DND-41 (cell line): ENCODE data around the gene ARHGAP32.

Experiments
- ATAC-seq: fragments of 200-7000 bp; cut with Tn5 transposase; 3 replicates; pipeline ENCODE4 v1.9.1; 2021; ENCODE audit warnings: low read depth; ENCODE audit not compliant: insufficient read depth
- DNase-seq: peaks from one replicate; pipeline ENCODE4 v3.0.0-alpha.2; 2020
- H2AFZ ChIP-seq: 2 replicates; pipeline ENCODE4 v1.6.0; 2012; ENCODE audit warnings: low read depth, low read length
- H3K27ac ChIP-seq: 2 replicates; pipeline ENCODE4 v1.5.1; 2012; ENCODE audit warnings: low read length, inconsistent platforms
- H3K27me3 ChIP-seq: fragments of 200-600 bp; sonication (generic); 2 replicates; pipeline ENCODE4 v1.6.0; 2012; ENCODE audit warnings: low read length, mild to moderate bottlenecking, inconsistent platforms; ENCODE audit not compliant: insufficient read depth, poor library complexity
- H3K36me3 ChIP-seq: 2 replicates; pipeline ENCODE4 v1.5.1; 2012; ENCODE audit warnings: low read length, inconsistent platforms; ENCODE audit not compliant: insufficient read depth
- H3K4me1 ChIP-seq: 2 replicates; pipeline ENCODE4 v1.5.1; 2012; ENCODE audit warnings: mild to moderate bottlenecking, low read length; ENCODE audit not compliant: insufficient read depth
- H3K4me2 ChIP-seq: 2 replicates; pipeline ENCODE4 v1.6.0; 2012; ENCODE audit warnings: mild to moderate bottlenecking, moderate library complexity, low read length, inconsistent platforms; ENCODE audit not compliant: insufficient read depth
- H3K4me3 ChIP-seq, 2 experiments: fragments of 200-600 bp in 1 of 2; shearing (Covaris generic) in 1 of 2; 2 replicates each; pipeline ENCODE4 v1.5.1; 2012 to 2016; ENCODE audit warnings: inconsistent platforms in 2 of 2, low read length in 2 of 2, mild to moderate bottlenecking in 2 of 2, low read depth in 1 of 2, moderate library complexity in 1 of 2
- H3K79me2 ChIP-seq: 2 replicates; pipeline ENCODE4 v1.6.0; 2012; ENCODE audit warnings: low read length, inconsistent platforms; ENCODE audit not compliant: insufficient read depth
- H3K9ac ChIP-seq: 2 replicates; pipeline ENCODE4 v1.6.0; 2012; ENCODE audit warnings: low read depth, mild to moderate bottlenecking, inconsistent platforms, low read length, moderate library complexity
- H3K9me3 ChIP-seq: 2 replicates; pipeline ENCODE4 v1.5.1; 2012; ENCODE audit warnings: low read length, moderate library complexity, mild to moderate bottlenecking, inconsistent platforms; ENCODE audit not compliant: insufficient read depth, severe bottlenecking
- H4K20me1 ChIP-seq: 2 replicates; pipeline ENCODE4 v1.6.0; 2012; ENCODE audit warnings: low read length; ENCODE audit not compliant: insufficient read depth
- EZH2 ChIP-seq: IDR thresholded peaks from 3 replicates; pipeline ENCODE4 v1.6.1; 2012; ENCODE audit warnings: borderline replicate concordance, low read depth, mild to moderate bottlenecking, moderate library complexity, low read length, inconsistent platforms; ENCODE audit not compliant: severe bottlenecking
- TF ChIP-seq, protein P1 (sequence below): IDR thresholded peaks from 2 replicates; pipeline ENCODE4 v1.5.1; 2012; ENCODE audit warnings: borderline replicate concordance, low read length, moderate library complexity, mild to moderate bottlenecking; ENCODE audit not compliant: poor library complexity, severe bottlenecking; ENCODE audit errors: extremely low read depth

Gene ARHGAP32

DNA sequence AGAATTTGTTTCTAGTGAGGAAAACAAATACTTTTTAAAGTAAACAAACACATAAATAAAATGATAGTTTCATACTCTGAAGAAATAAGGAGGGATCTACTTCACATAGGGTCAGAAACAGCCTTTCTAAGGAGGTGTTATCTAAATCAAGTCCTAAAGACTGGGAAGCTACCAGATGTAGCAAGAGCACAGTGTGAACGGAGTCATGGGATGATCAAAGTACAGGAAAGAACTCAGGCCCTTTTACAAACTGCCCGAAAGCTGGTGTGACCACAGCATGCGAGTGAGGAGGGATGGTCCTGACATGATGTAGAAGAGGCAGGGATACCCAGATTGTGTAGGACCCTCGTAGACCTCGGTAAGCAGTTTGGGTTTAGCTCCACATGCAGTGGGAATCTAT is 102.8 kb downstream of the ARHGAP32 start:
- no peak for DNase-seq
- H3K27me3 ChIP-seq: no peaks in the 10 kb centered on the region
- no peak overlapping the region for H2AFZ ChIP-seq
- no peaks in the 10 kb centered on the region for H3K4me1 ChIP-seq
- H3K79me2 ChIP-seq: no peaks in the 10 kb centered on the region
- H4K20me1 ChIP-seq: no peaks in the 10 kb centered on the region
- H3K27ac ChIP-seq: no peak overlapping the region
- no peak for TF ChIP-seq EZH2
- H3K36me3 ChIP-seq: no peaks in the 10 kb centered on the region
- H3K4me3 ChIP-seq: no peak overlapping the region
- H3K9me3 ChIP-seq: no peaks in the 10 kb centered on the region
- no peak for ATAC-seq
- H3K4me2 ChIP-seq: no peak overlapping the region
- H3K9ac ChIP-seq: no peak overlapping the region

DNA sequence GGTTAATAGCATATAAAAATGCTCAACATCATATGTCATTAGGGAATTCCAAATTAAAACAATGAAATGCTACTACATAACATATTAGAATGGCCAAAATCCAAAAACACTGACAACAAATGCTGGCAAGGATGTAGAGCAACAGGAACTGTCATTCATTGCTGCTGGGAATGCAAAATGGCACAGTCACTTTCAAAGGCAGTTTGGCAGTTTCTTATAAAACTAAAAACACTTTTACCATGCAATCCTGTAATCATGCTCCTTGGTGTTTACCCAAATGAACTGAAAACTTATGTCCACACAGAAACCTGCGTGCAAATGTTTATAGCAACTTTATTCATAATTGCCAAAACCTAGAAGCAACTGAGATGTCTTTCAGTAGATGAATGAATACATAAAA is 105.1 kb downstream of the ARHGAP32 start:
- Histone ChIP-seq H3K36me3 (no peaks in the 10 kb centered on the region), H3K9ac (no peak overlapping the region), H3K27me3 (no peaks in the 10 kb centered on the region), H4K20me1 (no peaks in the 10 kb centered on the region), H3K4me1 (no peaks in the 10 kb centered on the region), H3K4me3 (no peak overlapping the region), H3K4me2 (no peak overlapping the region), H3K27ac (no peak overlapping the region), H2AFZ (no peak overlapping the region), H3K9me3 (no peaks in the 10 kb centered on the region), H3K79me2 (no peaks in the 10 kb centered on the region)
- ATAC-seq: no peak
- TF ChIP-seq, protein P1, sequence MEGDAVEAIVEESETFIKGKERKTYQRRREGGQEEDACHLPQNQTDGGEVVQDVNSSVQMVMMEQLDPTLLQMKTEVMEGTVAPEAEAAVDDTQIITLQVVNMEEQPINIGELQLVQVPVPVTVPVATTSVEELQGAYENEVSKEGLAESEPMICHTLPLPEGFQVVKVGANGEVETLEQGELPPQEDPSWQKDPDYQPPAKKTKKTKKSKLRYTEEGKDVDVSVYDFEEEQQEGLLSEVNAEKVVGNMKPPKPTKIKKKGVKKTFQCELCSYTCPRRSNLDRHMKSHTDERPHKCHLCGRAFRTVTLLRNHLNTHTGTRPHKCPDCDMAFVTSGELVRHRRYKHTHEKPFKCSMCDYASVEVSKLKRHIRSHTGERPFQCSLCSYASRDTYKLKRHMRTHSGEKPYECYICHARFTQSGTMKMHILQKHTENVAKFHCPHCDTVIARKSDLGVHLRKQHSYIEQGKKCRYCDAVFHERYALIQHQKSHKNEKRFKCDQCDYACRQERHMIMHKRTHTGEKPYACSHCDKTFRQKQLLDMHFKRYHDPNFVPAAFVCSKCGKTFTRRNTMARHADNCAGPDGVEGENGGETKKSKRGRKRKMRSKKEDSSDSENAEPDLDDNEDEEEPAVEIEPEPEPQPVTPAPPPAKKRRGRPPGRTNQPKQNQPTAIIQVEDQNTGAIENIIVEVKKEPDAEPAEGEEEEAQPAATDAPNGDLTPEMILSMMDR: no peak
- TF ChIP-seq EZH2: no peak
- no peak for DNase-seq

DNA sequence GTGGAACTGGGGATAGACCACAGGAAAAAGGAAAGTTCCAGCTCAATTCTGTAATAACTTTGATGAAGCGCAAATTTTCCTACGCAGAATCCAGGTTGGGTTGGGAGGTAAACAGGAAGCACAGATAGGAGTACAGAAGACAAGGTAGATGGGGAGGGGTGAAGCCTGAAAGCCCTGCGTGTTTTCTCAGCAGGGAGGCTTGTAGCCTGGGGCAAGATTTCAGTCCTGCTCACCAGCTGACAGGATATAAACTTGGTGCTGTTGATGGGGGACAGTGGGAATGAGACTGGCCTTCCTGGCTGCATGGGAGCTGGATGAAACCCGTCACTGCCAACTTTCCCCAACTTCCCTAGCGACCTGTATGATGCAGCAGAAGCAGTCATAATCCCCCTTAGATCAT is 114.9 kb downstream of the ARHGAP32 start:
- Histone ChIP-seq H2AFZ (no peak overlapping the region), H3K9me3 (no peaks in the 10 kb centered on the region), H3K27ac (no peak overlapping the region), H3K36me3 (no peaks in the 10 kb centered on the region), H3K9ac (no peak overlapping the region), H3K4me2 (no peak overlapping the region), H3K79me2 (no peaks in the 10 kb centered on the region), H4K20me1 (no peaks in the 10 kb centered on the region), H3K4me1 (no peaks in the 10 kb centered on the region), H3K27me3 (no peaks in the 10 kb centered on the region), H3K4me3 (no peak overlapping the region)
- DNase-seq (no peak), ATAC-seq (no peak)
- TF ChIP-seq, protein P1: no peak
- no peak for TF ChIP-seq EZH2

DNA sequence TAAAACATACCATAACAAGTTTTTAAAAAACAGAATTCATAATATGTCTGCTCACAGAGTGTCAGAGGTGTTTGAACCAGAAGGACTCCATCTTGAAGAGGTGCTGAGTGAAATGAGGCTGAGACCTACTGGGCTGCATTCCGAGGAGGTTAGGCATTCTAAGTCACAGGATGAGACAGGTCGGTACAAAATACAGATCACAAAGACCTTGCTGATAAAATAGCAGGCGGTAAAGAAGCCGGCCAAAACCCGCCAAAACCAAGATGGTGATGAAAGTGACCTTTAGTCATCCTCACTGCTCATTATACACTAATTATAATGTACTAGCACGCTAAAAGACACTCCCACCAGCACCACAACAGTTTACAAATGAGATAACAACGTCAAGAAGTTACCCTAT is 116.4 kb downstream of the ARHGAP32 start:
- no peak for DNase-seq
- no peak overlapping the region for H3K27ac ChIP-seq
- TF ChIP-seq, protein P1: no peak
- TF ChIP-seq EZH2: no peak

More for the DNA sequence above, 116.4 kb downstream of the ARHGAP32 start:
- H3K9ac ChIP-seq: no peak overlapping the region
- H3K9me3 ChIP-seq: no peaks in the 10 kb centered on the region
- no peak overlapping the region for H2AFZ ChIP-seq
- ATAC-seq: no peak
- H3K4me1 ChIP-seq: no peaks in the 10 kb centered on the region
- no peaks in the 10 kb centered on the region for H3K36me3 ChIP-seq
- H3K4me2 ChIP-seq: no peak overlapping the region
- H3K27me3 ChIP-seq: no peaks in the 10 kb centered on the region
- no peaks in the 10 kb centered on the region for H3K79me2 ChIP-seq
- H4K20me1 ChIP-seq: no peaks in the 10 kb centered on the region
- H3K4me3 ChIP-seq: no peak overlapping the region
